Measurements from ENCODE around the gene URM1.

URM1 gene

DNA sequence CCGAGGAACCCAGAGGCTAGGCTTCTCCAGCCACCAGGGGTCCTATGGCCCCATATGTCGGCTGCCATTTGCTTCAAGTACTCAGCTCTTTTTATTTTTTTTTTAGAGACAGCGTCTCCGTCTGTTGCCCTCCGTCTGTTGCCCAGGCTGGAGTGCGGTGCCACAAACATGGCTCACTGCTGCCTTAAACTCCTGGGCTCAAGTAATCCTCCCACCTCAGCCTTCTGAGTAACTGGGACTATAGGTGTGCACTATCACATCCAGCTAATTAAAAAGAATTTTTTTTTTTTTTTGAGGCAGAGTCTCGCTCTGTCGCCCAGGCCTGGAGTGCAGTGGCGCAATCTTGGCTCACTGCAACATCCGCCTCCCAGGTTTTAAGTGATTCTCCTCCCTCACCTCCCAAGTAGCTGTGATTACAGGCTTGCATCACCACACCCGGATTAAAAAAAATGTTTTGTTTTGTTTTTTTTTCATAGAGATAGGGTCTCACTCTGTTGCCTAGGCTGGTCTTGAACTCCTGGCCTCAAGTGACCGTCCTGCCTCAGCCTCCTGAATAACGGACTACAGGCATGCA is 58.4 kb downstream of the URM1 start:
- no peak for DNase-seq (ENCODE audit: low spot score)

- no peak for DNase-seq (ENCODE audit: low spot score)
Measured at GRCh38 chr9:128431207-128431606, 60.0 kb downstream of the URM1 start.

DNA sequence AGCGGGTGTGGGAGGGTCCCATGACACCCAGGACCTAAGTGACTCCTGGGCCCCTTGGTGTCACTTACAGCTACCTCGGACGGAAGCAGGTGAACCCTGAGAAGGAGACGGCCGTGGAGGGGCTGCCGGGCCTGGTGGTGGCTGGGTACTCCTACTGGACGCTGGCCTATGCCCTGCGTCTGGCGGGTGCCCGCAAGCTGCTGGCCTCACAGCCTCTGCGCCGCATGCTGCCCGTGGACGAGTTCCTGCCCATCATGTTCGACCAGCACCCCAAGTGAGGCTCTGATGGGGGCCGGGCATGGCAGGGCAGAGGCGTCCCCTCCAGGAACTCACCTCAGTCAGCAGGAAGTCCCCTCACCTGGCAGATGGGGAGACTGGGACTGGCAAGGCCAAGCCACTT is 63.2 kb downstream of the URM1 start:
- DNase-seq (ENCODE audit: low spot score): no peak

DNA sequence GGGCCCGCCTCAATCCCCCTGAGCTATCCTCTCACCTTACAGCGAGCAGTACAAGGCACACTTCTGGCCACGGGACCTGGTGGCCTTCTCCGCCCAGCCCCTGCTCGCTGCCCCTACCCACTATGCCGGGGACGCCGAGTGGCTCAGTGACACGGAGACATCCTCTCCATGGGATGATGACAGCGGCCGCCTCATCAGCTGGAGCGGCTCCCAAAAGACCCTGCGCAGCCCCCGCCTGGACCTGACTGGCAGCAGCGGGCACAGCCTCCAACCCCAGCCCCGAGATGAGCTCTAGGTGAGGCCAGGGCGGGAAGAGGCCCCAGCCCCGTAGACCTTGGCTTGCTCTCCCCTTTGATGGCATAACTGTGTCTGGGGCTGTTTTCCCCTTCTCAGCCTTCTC is 64.4 kb downstream of the URM1 start:
- no peak for DNase-seq (ENCODE audit: low spot score)

DNA sequence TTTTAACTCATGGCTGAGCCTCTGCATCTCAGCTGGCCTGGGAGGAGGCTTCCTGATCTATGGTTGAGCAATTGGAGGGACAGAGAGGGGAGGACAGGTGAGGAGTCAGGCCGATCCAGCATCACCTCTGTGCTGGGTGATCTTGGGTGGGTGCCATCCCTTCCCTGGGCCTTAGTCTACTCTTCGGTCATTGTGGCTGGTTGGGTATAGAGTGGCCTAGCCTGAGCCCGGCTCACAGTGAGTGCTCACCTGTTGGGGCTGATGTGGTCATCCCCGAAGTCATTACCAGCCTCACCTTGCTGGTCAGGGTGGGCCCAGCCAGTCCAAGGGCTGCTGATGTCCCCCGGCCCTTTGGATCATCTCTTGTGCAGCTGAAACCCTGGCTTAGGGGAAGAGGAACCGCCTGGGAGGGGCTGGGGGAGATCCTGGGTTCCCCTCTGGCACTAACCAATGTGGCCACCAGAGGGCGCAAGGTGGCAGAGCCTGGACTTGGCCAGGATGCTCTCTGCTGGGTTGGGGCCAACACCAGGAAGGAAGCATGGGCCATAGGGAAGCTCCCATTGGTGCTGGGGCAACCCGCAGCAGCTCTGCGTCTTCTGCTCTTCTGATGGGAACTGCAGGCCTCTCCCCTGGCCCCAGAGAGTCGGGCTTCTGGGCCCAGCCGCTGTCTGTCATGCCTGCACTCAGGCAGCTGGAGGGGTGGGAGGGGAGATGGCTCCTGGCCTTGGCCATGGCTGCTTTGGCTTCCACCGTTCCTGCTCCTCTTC is 67.4 kb downstream of the URM1 start:
- DNase-seq (ENCODE audit: low spot score): peak; percentile 88

GRCh38 chr9:128439273-128439672 is 68.1 kb downstream of the URM1 start:
- DNase-seq (ENCODE audit: low spot score): no peak

All from activated CD4-positive, alpha-beta T cell treated with anti-CD3 and anti-CD28 coated beads, Interleukin-2, Interleukin-4, amounts not matched to agents 100 ng/mL and 50 ng/mL, durations not matched to agents 16 hours and 8 hours (primary cell).